Effector CD8-positive, alpha-beta T cell (primary cell): ENCODE data around the gene MTFR1L.
A peak's percentile ranks its signal among the peaks of the same experiment; 100 is the strongest.

Source experiments
- DNase-seq: peaks from one replicate; lab custom pipeline; 2025; lab: John Stamatoyannopoulos, UW

The MTFR1L gene

DNA sequence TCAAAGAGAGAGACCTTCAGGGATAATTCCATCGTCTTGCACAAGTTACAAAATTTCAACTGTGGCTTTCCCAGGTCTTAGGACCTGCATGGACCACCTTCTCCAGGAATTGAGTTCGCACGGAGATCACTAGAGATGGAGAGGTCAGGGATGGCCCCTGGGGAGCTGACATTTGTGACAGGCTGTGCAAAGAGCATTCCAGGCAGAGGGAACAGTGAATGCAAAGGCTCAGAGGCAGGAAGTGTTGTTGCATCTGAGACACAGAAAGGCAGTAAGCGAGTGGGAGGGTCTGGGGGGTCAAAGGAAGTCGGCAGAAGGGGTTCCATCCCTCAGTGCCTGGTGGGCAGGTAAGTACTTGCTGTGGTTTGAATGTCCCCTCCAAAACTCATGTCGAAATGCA, 29.3 kb upstream of the MTFR1L start:
- DNase-seq = no peak

DNA sequence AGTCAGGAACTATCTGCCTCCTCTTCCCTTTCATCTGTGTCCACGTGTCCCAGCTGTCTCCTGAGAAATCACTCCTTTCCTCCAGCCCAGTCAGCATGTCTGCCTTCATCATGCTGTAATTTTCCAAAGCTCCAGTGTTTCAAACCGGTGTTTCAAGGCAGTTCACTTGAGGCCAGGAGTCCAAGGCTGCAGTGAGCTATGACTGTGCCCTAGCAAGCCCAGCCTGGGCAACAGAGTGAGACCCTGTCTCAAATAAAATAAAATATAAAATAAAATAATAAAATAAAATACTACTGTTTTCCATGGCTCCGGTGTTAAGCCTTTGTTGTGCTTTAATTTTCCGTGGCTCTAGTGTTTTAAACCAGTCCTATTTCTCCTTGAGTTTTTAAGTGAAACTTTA, 27.6 kb upstream of the MTFR1L start:
- DNase-seq = no peak

DNA sequence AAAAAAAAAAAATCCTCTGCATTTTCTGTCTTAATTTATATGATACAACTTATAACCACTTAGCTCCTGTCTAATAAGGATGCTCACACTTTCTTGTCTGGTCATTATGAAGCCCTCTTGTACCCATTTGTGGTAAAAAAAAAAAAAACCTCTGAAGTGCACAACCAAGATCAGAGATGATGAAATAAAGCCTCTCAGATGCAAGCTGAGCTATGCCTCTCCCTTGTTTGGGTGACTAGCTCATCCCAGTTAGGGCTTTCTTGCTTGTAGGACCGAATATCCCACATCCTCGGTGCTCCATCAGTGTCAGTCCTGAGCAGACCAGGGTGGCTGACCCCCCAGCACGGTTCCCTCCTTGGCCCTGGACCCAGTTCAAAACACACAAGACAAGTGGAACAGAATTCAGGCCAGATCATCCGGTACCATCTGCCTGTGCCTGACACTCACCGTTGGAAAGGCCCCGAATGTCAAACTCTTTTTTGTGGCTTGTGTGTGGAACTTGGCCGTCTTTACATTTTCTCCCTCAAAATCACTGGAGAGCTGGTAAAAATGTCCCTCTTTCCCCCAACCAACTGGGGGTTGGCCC, 26.1 kb upstream of the MTFR1L start:
- DNase-seq = no peak

DNA sequence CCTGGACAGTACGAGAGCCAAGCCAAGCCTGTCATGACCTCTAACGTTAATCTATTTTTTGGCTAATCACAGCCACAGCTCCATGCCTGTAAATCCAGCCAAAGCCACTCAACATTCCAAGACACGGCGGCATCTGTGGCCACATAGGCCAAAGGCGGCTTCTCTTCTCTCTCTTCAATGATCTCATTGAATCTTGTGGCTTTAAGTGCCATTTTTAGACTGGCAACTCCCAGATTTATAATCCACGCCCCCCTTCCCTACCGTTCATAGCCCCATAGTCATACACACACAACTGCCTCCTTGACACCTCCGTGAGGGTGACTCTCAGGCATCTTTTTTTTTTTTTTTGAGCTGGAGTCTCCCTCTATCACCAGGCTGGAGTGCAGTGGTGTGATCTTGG, 25.4 kb upstream of the MTFR1L start:
- no peak for DNase-seq

DNA sequence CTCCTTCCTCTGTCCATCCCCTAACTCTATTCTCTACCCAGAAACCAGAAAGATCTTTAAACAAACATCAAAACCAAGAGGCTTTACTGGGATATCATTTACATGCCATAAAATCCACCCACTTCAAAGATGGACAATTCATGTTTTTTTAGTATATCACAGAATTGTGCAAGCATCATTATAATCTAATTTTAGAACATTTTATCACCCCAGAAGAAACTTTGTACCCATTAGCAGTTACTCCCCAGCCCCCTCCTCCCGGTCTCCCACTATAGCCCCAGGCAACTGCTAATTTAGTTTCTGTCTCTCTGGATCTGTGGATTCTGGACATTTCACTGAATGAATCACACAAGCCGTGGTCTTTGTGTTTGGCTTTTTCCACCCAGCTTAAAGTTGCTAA, 24.5 kb upstream of the MTFR1L start:
- no peak for DNase-seq

DNA sequence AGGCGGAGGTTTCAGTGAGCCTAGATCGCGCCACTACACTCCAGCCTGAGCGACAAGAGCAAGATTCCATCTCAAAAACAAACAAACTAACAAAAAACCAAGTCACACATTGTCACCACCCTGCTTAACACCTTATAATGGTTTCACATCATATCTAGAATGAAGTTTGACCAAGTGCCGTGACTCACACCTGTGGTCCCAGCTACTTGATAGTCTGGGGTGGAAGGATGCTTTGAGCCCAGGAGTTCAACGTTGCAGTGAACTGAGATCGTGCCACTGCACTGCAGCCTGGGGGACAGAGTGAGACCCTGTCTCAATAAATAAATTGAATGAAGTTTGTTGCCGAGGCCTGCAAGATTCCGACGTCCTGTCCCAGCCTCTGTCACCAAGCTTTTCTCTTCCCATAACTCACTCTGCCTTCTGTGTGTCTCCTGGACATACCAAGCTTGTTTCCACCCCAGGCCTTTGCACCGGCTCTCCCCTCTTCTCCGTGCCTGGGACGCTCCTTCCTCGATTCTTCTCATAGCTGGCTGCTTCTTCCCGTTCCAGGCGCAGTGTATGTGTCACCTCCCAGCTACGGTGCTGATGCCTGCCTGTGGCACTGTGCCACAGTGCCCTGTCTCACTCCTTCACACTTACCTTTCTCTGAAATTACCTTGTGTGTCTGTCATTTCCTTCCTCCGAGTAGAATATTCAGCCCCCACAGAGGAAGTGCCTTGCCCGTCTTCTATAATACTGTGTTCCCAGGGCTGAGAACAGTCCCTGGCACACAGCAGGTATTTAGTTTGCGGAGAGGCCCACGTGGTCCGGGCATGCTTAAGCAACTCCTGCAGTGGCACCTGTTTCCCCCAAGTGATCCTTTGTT, 23.6 kb upstream of the MTFR1L start:
- DNase-seq = peak; percentile 41

DNA sequence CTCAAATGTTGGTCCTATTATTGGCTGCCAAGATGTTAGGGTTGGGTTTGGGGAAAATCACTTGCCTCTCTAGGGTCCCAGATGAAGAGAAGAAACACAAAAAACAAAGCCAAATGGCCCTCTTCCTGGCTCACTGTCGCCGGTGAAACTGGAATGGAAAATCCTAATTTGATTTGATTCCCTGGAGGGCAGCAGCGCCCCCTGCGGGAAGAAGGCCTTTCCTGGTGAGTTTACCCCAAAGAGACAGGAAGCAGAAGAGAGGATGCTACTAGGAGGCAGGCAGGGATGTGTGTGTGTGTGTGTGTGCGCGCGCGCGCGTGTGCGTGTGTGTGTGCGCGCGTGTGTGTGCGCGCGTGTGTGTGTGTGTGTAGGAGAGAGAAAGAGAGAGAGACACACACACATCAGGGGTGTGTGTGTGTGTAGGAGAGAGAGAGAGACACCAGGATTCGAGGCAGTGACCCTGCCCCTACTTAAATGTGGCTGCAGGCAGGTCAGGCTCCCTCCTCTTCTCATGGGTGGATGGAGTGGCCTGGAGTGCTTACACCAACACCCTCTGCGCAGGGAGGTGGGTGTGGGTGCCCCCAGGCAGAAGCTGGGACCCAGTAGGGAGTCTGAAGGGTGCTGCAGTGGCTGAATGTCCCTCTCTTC, 22.8 kb upstream of the MTFR1L start:
- peak; percentile 84 for DNase-seq

DNA sequence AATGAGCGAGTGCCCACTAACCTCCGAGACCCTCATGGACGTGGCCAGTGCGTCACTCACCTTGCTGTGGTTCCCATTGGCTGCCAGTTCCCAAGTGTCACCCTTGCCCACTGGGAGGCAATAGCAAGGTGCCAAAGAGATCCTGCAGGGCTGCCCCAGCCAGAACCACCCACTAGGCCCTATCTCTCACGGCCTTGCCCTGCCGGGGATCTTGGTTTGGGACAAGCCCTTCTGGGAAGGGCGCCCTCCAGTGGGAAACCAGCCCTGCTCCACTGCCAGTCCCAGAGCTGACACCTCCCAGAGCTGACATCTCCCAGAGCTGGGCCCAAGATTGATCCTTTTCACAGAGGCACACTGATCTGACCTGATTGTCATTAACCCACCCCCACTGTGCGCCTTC, 21.8 kb upstream of the MTFR1L start:
- DNase-seq = no peak

DNA sequence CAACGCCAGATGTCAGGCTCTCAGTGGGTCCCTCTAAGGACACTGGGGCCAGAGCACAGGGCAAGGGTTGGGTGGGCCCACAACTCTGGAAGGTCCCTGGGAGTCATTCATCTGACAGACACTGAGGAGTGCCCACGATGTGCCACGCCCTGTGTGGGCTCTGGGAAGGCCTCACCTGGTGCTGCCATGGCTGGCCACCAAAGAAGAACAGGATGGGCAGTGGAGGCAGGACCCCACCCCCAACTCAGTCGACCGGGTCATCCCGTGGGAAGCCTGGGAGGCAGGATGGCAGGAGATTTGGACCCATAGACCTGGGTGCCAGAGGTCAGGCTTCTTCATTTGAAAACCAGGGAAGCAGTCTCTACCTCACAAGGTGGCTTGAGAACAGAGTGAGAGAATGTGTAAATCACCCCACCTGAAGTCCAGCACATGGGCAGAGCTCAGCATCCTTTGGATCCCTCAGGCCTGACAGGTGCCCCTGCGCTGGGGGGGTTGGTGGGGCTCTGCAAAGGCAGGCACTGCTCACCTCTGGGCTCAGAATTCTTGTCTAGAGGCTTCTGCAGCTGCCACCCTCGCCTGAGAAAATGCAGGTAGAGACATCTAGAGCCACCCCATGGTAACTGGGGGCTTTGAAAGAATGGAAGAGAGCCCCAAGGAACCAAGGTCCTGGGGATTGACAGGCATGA, 20.9 kb upstream of the MTFR1L start:
- no peak for DNase-seq

DNA sequence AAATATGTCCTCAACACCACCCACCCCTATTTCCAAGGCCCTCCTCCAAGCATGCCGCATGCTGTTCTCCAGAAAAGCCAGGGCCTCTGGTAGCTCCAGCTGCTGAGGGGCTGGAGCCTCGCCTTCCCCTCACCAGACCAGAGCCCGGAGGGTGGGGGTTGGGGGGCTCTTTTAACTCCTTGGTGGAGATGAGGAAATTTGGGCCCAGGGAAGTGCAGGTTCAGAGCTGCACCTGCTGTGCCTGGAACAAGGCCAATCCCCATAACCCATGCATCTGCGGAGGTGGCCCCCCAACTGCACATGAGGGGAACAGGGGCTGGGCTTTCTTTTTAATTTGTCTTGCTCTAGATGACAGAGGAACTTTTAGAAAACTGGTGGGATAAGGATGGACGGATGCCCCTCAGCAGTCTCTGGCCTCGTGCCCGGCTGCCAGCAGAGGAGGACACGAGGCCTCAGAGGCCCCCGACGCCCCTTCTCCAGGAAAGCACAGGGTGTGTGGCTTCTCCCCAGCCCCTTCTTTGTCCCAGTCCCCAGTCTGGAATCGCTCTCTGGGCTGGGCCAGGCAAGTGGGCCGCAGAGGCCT, 20.3 kb upstream of the MTFR1L start:
- no peak for DNase-seq

DNA sequence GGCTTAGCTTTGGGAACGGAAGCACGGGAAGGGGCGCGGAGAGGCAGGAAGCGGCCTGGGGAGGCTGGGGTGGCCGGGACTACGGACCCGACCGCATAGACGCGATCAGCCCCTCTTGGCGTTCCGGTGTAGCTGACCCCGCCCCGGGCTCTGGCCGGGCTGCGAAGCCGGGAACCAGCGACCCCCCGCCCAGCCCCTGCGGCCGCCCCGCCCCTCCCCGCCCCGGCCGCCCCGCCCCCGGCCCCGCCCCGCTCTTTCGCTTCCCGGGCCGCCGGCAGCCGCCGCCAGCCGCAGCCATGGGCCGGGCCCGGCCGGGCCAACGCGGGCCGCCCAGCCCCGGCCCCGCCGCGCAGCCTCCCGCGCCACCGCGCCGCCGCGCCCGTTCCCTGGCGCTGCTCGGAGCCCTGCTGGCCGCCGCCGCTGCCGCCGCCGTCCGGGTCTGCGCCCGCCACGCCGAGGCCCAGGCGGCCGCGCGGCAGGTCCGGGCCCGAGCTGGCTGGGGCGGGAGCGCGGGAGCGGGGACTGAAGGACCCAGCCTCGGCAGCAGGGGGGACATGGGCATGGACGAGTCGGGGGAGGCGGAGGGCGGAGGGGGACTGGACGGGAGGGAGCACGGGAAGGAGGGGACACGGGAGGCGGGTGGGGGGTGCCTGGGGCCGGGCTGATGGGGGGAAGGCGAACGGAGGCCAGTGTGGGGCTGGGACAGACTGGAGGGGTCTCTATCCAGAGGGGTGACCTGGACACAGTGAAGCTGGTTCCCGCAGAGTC, 19.6 kb upstream of the MTFR1L start, which contains the start of gene SELENON:
Gene SELENON, plus strand, starts transcription at position 259 of the 768 bp plus-strand sequence. Its CDS starts 38 bp downstream, at position 297.
- DNase-seq = peak; percentile 14

DNA sequence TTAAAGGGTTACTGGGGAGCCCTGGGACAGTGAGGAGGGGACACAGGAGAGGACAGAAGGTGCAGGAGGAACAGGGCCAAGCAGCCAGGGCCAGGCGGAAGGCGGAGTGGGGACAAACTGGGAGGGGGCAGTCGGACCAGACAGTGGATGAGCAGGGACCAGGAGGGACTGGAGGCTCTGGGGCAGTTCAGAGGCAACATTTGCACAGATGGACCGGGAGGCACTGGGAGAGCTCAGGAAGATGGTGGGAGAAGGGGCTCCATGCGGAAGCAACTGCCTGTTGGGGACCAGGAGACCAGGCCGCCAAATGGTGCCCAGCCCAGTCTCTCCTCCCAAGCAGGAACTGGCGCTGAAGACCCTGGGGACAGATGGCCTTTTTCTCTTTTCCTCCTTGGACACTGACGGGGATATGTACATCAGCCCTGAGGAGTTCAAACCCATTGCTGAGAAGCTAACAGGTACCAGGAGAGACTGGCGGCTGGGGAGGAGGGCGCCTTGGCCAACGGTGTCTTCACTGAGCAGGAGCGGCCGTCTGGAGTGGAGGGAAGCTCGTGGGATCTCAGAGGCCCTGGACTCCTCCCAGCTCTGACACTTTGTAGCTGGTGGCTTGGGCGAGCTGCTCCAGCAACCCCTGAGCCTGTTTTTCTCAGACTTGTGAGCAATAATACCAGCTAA, 18.9 kb upstream of the MTFR1L start:
- no peak for DNase-seq

DNA sequence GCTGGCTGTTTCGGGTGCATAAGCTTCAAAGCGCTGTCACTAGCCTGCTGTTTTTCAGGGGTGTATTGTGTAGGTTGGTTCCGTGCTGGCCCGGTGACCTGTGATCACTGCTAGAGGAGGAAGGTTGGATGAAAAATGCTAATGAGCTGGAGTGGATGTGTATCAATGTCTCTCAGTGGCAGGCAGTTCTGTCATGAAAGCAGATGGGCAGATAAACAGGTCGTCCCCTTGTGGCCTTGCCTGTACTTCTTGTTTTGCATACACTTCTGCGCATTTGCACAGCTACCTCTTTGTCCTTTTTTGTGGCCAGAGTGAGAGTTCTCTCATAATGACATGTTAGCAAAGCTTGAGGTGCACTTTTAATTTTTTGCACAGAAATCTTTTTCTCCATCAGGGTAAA, 16.8 kb upstream of the MTFR1L start:
- DNase-seq = no peak

DNA sequence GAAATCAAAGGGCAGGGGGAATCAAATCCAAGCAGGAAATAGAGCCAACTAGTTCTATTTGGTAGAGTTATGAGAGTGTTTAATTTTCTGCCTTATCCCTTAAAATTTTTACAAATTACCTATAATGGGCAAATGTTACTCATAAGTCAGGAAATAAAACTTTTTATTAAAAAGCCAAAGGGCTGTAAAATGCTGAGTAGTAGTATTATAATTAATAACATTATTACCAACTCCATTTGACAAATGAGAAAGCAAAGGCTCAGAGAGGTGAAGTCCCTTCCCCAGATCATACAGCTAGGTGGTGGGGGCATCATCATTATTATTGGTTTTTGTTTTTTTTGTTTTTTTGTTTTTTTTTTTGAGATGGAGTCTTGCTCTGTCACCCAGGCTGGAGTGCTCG, 16.4 kb upstream of the MTFR1L start:
- no peak for DNase-seq

DNA sequence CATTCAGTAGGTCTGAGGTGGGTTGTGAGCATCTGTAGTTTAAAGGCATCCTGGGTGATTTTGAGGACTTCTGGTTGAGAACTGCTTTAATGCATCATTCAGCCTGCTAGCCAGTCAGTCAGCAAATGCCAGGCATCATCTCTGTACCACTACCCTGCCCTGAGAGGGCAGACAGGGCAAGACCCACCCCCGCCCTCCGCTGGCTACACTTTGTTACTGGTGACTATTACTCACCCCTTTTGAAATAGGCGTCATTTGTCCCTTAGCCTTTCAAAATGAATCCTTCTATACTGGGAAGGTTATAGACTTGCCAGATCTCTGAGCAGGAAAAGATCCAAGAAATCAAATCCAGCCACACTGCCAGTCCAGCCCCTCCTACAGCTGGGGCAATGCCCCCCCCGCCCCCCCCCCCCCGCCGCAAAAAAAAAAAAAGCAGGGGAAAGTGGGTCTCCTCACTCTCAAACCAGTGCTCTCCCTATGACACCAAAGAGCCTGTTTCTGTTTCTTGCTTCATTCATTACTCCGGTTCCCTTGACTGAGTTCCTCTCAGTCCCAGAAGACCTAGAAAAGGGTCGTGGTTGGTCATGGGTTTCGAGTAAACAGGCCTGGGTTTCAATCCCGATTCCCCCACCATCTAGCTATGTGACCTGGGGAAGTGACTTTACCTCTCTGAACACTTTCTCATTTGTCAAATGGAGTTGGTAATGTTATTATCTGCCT, 15.3 kb upstream of the MTFR1L start:
- DNase-seq = no peak

DNA sequence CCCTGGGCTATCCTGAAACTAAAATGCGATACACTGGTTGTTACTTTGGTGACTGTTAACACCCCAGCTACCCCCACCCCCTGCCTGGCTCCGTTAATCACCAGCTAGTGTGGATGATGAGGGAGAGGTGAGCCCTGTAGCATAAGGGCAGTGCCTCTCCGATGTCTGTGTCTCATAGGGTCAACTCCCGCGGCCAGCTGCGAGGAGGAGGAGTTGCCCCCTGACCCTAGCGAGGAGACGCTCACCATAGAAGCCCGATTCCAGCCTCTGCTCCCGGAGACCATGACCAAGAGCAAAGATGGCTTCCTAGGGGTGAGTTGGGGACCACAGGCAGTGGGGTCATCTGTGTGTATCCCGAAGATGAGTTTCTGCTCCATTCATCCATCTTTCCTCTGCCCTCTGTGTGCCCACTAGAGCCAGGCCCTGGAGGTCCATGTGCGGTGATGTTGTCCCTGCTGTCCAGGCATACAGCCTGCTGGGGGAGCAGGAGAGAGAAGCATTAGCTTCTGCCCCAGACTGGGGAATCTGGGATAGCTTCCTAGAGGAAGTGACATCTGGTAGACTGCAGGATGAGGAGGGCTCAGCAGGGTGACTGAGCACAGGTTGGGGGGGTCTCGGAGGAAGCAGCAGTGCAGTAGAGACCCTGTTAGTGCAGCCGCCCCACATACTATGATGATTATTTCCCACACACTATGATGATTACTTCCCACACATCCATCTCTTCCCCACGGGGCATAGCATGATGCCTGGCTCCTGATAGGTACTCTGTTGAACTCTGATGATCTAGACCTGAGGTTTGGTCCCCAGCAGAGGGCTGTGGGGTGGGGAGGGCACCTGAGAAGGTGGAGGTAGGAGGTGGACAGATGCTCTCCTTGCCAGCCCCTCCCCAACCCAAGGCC, 14.5 kb upstream of the MTFR1L start:
- no peak for DNase-seq

DNA sequence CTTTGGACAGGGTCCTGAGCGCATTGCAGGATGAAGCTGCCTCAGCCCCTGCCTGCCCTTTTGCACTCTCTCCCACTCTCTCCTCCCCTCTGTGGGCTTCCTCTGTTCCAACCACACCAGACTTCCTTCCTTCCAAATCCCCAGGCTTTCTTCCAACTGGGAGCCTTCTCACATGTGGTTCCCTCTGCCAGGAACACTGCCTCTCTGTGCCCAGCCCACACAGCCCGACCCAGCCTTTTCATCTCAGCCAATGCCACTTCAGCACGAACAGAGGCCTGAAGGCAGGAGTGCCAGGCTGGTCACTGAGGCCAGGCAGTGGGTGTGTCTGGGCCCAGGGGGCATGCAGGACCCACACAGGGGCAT, 13.9 kb upstream of the MTFR1L start:
- DNase-seq = no peak

DNA sequence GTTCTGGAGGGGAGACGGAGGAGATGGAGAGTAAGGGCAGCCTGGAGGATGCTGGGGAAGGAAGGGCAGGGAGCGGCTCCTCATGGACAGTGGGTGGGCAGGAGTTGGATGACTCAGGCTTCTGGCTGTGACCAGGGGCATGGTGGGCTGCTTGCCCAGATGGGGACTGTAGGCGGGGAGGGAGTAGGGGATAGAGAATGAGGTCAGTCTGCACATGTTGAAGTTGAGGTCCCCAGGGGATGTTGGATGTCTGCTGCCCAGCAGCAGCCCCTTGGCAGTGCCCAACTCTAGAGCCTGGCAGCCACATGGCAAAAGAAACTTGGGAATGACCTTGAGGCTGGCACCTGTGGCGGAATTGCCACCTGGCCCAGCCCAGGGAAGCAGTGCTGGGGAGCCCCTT, 13.3 kb upstream of the MTFR1L start:
- no peak for DNase-seq
